ENCODE data around the gene NOX3. TPM values are rescaled to one million over a fixed set of nuclear protein-coding genes. Genes with fewer than 3 reads are reported as not detected.
"Not testable (repeated sequence)": the region's sequence is repeated elsewhere in the genome, so short reads cannot be mapped to it uniquely, and the experiment has no call there.

NOX3 gene
- total RNA-seq, 1 donor from 2014 or later: 0.17 TPM

- no peak overlapping the region for H3K4me3 ChIP-seq (ENCODE audit: low read depth, low read length)
- no peaks in the 10 kb centered on the region for H3K36me3 ChIP-seq (ENCODE audit: control insufficient read depth, insufficient read depth, low read length)
- H3K27me3 ChIP-seq (ENCODE audit: control insufficient read depth, insufficient read depth, low read length): no peaks in the 10 kb centered on the region
- no peak for DNase-seq (ENCODE audit: low read depth)
- TF ChIP-seq, protein P1, sequence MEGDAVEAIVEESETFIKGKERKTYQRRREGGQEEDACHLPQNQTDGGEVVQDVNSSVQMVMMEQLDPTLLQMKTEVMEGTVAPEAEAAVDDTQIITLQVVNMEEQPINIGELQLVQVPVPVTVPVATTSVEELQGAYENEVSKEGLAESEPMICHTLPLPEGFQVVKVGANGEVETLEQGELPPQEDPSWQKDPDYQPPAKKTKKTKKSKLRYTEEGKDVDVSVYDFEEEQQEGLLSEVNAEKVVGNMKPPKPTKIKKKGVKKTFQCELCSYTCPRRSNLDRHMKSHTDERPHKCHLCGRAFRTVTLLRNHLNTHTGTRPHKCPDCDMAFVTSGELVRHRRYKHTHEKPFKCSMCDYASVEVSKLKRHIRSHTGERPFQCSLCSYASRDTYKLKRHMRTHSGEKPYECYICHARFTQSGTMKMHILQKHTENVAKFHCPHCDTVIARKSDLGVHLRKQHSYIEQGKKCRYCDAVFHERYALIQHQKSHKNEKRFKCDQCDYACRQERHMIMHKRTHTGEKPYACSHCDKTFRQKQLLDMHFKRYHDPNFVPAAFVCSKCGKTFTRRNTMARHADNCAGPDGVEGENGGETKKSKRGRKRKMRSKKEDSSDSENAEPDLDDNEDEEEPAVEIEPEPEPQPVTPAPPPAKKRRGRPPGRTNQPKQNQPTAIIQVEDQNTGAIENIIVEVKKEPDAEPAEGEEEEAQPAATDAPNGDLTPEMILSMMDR (IDR thresholded peaks at IDR 0.05; ENCODE audit: insufficient read depth, low read length, poor library complexity, severe bottlenecking): no peak
These were observed 39.6 kb upstream of the NOX3 start for GRCh38 chr6:155495011-155495768.

DNA sequence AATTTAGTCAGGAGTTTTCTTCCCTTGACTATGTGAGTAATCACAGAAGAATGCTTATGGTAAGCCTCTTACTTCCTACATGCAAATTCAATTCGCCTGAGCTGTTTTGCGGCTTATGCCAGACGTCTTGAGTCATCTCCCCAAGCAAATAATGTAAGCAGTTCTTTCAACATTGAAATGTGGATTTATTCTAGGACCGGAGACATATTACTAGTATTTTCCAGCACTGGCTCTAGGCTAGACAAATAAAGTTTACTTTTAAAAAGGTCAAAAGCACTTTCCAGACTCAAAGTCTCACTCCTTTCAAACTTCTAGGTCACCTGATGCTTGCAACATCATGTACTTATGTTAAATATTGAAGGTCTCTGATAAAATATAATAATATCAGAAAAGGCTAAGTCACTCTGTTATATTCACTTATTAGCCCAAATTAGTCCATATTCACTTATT lies 38.1 kb upstream of the NOX3 start:
- TF ChIP-seq, protein P1 (IDR thresholded peaks at IDR 0.05; ENCODE audit: insufficient read depth, low read length, poor library complexity, severe bottlenecking): no peak
- Histone ChIP-seq H3K4me3 (ENCODE audit: low read depth, low read length) (no peak overlapping the region), H3K27me3 (ENCODE audit: control insufficient read depth, insufficient read depth, low read length) (no peaks in the 10 kb centered on the region), H3K36me3 (ENCODE audit: control insufficient read depth, insufficient read depth, low read length) (no peaks in the 10 kb centered on the region)
- peak; percentile 100 for DNase-seq (ENCODE audit: low read depth)

GRCh38 chr6:155493026-155493693 lies 37.5 kb upstream of the NOX3 start:
- Histone ChIP-seq H3K36me3 (ENCODE audit: control insufficient read depth, insufficient read depth, low read length) (no peaks in the 10 kb centered on the region), H3K27me3 (ENCODE audit: control insufficient read depth, insufficient read depth, low read length) (no peaks in the 10 kb centered on the region), H3K4me3 (ENCODE audit: low read depth, low read length) (no peak overlapping the region)
- no peak for DNase-seq (ENCODE audit: low read depth)
- TF ChIP-seq, protein P1 (IDR thresholded peaks at IDR 0.05; ENCODE audit: insufficient read depth, low read length, poor library complexity, severe bottlenecking): no peak

DNA sequence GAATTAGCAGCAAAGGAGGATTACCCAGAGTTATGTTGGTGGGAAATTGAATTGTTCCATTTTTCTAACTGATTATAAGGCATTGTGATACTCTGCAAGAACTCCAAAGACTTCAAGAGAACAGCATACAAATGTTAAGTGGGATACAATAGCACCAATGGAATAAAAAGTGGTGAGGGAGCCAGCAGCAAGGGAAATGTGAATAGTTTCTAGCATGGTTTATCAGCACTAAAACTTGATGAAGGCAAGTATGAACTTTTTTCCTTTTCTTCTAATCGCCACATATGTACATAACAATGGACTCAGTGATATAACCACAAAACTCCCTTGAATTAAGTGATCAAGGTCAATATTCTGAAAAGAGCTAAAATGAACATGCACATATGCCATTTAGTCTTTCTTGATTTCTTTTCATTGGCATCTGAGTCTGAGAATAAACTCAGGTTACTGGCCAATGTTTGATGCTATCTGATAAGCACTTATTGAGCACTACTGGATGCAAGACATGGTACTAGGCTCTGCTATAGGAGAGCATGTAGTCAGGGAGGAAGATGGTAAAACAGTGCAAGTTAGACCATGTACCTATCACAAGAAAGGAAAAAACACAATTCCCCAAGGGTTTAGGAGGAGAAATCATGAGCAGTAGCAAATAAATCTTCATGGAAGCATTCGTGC lies 36.6 kb upstream of the NOX3 start:
- DNase-seq (ENCODE audit: low read depth): no peak
- Histone ChIP-seq H3K4me3 (ENCODE audit: low read depth, low read length) (no peak overlapping the region), H3K36me3 (ENCODE audit: control insufficient read depth, insufficient read depth, low read length) (no peaks in the 10 kb centered on the region), H3K27me3 (ENCODE audit: control insufficient read depth, insufficient read depth, low read length) (no peaks in the 10 kb centered on the region)
- TF ChIP-seq, protein P1 (IDR thresholded peaks at IDR 0.05; ENCODE audit: insufficient read depth, low read length, poor library complexity, severe bottlenecking): no peak

- Histone ChIP-seq H3K4me3 (ENCODE audit: low read depth, low read length) (no peak overlapping the region), H3K27me3 (ENCODE audit: control insufficient read depth, insufficient read depth, low read length) (no peaks in the 10 kb centered on the region), H3K36me3 (ENCODE audit: control insufficient read depth, insufficient read depth, low read length) (no peaks in the 10 kb centered on the region)
- no peak for DNase-seq (ENCODE audit: low read depth)
- TF ChIP-seq, protein P1 (IDR thresholded peaks at IDR 0.05; ENCODE audit: insufficient read depth, low read length, poor library complexity, severe bottlenecking): no peak
These were observed 35.8 kb upstream of the NOX3 start for GRCh38 chr6:155491421-155491820.

DNA sequence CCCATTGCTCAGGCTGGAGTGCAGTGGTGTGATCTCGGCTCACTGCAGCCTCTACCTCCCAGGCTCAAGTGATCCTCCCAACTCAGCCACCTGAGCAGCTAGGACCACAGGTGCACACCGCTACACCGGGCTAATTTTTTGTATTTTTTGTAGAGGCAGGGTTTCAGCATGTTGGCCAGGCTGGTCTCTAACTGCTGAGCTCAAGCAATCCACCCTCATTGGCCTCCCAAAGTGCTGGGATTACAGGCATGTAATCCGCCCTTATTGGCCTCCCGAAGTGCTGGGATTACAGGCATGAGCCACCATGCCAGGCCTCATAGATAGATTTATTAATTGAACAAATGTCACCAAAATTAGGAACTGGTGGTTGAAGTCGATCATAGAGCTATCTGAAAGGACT lies 32.6 kb upstream of the NOX3 start:
- not testable (repeated sequence) for H3K36me3 ChIP-seq (ENCODE audit: control insufficient read depth, insufficient read depth, low read length); DNase-seq (ENCODE audit: low read depth); H3K27me3 ChIP-seq (ENCODE audit: control insufficient read depth, insufficient read depth, low read length); H3K4me3 ChIP-seq (ENCODE audit: low read depth, low read length)

Data from kidney epithelial cell (primary cell).